GM13977 (cell line): ENCODE data around the gene ANKRD16.

ENCODE experiments used
- DNase-seq: peaks from one replicate; pipeline ENCODE4 v3.0.0; 2012; ENCODE audit warnings: low spot score
- CTCF ChIP-seq: IDR thresholded peaks from 2 replicates; pipeline ENCODE4 v1.5.1; 2012; ENCODE audit warnings: mild to moderate bottlenecking, control low read depth; ENCODE audit not compliant: insufficient read depth; ENCODE audit errors: extremely low read depth, missing control alignments
- in situ Hi-C: fragments of 300-500 bp; cut with MboI; formaldehyde crosslinking; loops from one replicate; pipeline ENCODE4 v1.12.0; 2022; ENCODE audit warnings: low sequenced_read_pairs, low pct_unique_long_range_greater_than_20kb, mixed read lengths, inconsistent platforms; ENCODE audit not compliant: unreplicated experiment

The ANKRD16 gene

GRCh38 chr10:5905854-5906507 lies 16.3 kb upstream of the ANKRD16 start:
- in situ Hi-C loops = no loop called here
- no peak for TF ChIP-seq CTCF
- DNase-seq = no peak

GRCh38 chr10:5904227-5904626 lies 14.5 kb upstream of the ANKRD16 start:
- in situ Hi-C loops = no loop called here
- peak; percentile 75 for DNase-seq
- no peak for TF ChIP-seq CTCF

GRCh38 chr10:5903563-5903962 lies 13.9 kb upstream of the ANKRD16 start:
- no peak for TF ChIP-seq CTCF
- in situ Hi-C loops = no loop called here
- DNase-seq = no peak

- DNase-seq = no peak
- in situ Hi-C loops = no loop called here
- TF ChIP-seq CTCF = no peak
Measured at GRCh38 chr10:5902511-5903274, 13.0 kb upstream of the ANKRD16 start.

- in situ Hi-C loops = no loop called here
- no peak for DNase-seq
- TF ChIP-seq CTCF = no peak
Measured at GRCh38 chr10:5900247-5900646, 10.6 kb upstream of the ANKRD16 start.

GRCh38 chr10:5898163-5898562 lies 8.5 kb upstream of the ANKRD16 start:
- in situ Hi-C loops = no loop called here
- no peak for DNase-seq
- no peak for TF ChIP-seq CTCF
